Measurements from ENCODE around the gene SCYGR1.

- no peak for TF ChIP-seq YY1 (IDR thresholded peaks at IDR 0.05; ENCODE audit: insufficient read depth, insufficient read length)
- no peak for TF ChIP-seq ZNF274 (IDR thresholded peaks at IDR 0.05; ENCODE audit: low read depth, low read length)
- no peak for TF ChIP-seq SUZ12 (IDR thresholded peaks at IDR 0.05; ENCODE audit: extremely low read depth, insufficient read depth, insufficient read length)
These were observed 28.0 kb upstream of the SCYGR1 start for GRCh38 chr2:227415538-227416424.
